DOHH2 (cell line): ENCODE measurements around the gene SHLD2.
"Not testable (repeated sequence)": the region's sequence is repeated elsewhere in the genome, so short reads cannot be mapped to it uniquely, and the experiment has no call there.

Experiments
- CTCF ChIP-seq: fragments of 200-600 bp; sonication (generic); IDR thresholded peaks from one replicate; pipeline ENCODE4 v1.5.1; 2014; ENCODE audit warnings: antibody characterized with exemption, mild to moderate bottlenecking, low read depth, low read length; ENCODE audit not compliant: poor library complexity, severe bottlenecking
- EZH2phosphoT487 ChIP-seq: fragments of 200-600 bp; sonication (generic); IDR thresholded peaks from 2 replicates; pipeline ENCODE4 v1.6.1; 2017; ENCODE audit warnings: borderline replicate concordance, mild to moderate bottlenecking, antibody characterized with exemption, low read length, moderate library complexity, mixed read lengths

DNA sequence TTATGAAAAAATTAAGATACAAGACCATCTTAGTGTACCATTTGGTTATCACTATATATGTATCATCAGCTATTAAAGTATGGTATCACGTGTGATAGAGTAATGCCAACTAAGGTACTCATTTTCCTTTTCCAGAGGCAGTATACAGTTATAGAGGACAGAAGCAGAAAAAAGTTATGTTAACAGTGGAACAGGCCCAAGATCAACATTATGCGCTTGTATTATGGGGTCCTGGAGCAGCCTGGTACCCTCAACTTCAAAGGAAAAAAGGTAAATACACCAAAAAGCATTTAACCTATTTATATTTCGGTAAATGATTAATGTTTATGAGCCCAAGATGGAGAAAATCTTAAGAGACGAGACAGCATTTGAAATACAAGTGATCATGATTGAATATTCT lies 75.7 kb downstream of the SHLD2 start:
- TF ChIP-seq EZH2phosphoT487, CTCF: not testable (repeated sequence)
